IMR-90 (cell line): ENCODE measurements around the gene TMPRSS11B. TPM values are rescaled to one million over a fixed set of nuclear protein-coding genes. Genes with fewer than 3 reads are reported as not detected.
"Not testable (repeated sequence)": the region's sequence is repeated elsewhere in the genome, so short reads cannot be mapped to it uniquely, and the experiment has no call there.

Experiments
- ATAC-seq: fragments of 200-7000 bp; cut with Tn5 transposase; 2 replicates; pipeline ENCODE4 v1.9.1; 2020; ENCODE audit warnings: low read depth, mild to moderate bottlenecking, moderate library complexity
- BruUV-seq: library from RNA; stranded (reverse); fragments of 400-500 nt; replicated peaks from 2 replicates; lab custom pipeline; 2021; lab: Mats Ljungman, UMichigan
- CTCF ChIA-PET: fragments of 300-600 bp; formaldehyde crosslinking; extraction: SDS; loops from one replicate; lab custom pipeline; 2021; ENCODE audit warnings: antibody characterized with exemption; lab: Yijun Ruan, JAX
- POLR2A ChIA-PET: fragments of 300-600 bp; sonication (Branson Sonifier 250); formaldehyde crosslinking; loops from one replicate; lab custom pipeline; 2022; ENCODE audit warnings: antibody characterized with exemption; ENCODE audit not compliant: unreplicated experiment; lab: Charles Lee
- DNase-seq: peaks from one replicate; pipeline ENCODE4 v3.0.0; 2013
- H2AFZ ChIP-seq: replicated peaks from 2 replicates; pipeline ENCODE3; 2013; ENCODE audit warnings: low read length, mild to moderate bottlenecking; ENCODE audit not compliant: poor library complexity
- H2AK5ac ChIP-seq: 2 replicates; pipeline ENCODE4 v1.6.1; 2013; ENCODE audit warnings: low read depth, low read length, inconsistent platforms
- H2AK9ac ChIP-seq: replicated peaks from 2 replicates; pipeline ENCODE3; 2013; ENCODE audit warnings: mild to moderate bottlenecking, low read depth, low read length, moderate library complexity; ENCODE audit not compliant: poor library complexity
- H2BK120ac ChIP-seq: 2 replicates; pipeline ENCODE4 v1.6.1; 2013; ENCODE audit warnings: low read depth, low read length, inconsistent platforms
- H2BK15ac ChIP-seq: 3 replicates; pipeline ENCODE4 v1.6.1; 2013; ENCODE audit warnings: low read depth, low read length, inconsistent platforms
- H2BK20ac ChIP-seq: 2 replicates; pipeline ENCODE4 v1.6.1; 2013; ENCODE audit warnings: low read depth, mild to moderate bottlenecking, inconsistent platforms, low read length, moderate library complexity
- H2BK5ac ChIP-seq: 2 replicates; pipeline ENCODE4 v1.6.1; 2013; ENCODE audit warnings: mild to moderate bottlenecking, low read depth, low read length, inconsistent platforms; ENCODE audit not compliant: poor library complexity, severe bottlenecking
- H3K14ac ChIP-seq: replicated peaks from 2 replicates; pipeline ENCODE4 v1.6.1; 2013; ENCODE audit warnings: low read depth, low read length, inconsistent platforms
- H3K18ac ChIP-seq: 2 replicates; pipeline ENCODE4 v1.6.1; 2013; ENCODE audit warnings: low read depth, low read length, control low read depth
- H3K23ac ChIP-seq: 2 replicates; pipeline ENCODE4 v1.6.1; 2013; ENCODE audit warnings: low read depth, low read length, inconsistent platforms
- H3K27ac ChIP-seq: 2 replicates; pipeline ENCODE4 v1.5.1; 2013; ENCODE audit warnings: mild to moderate bottlenecking, control low read depth, low read length; ENCODE audit not compliant: insufficient read depth
- H3K27me3 ChIP-seq: 2 replicates; pipeline ENCODE4 v1.6.1; 2013; ENCODE audit warnings: low read length; ENCODE audit not compliant: control insufficient read depth, insufficient read depth
- H3K36me3 ChIP-seq: 2 replicates; pipeline ENCODE4 v1.6.1; 2013; ENCODE audit warnings: low read length, mixed read lengths; ENCODE audit not compliant: control insufficient read depth, insufficient read depth
- H3K4ac ChIP-seq: 2 replicates; pipeline ENCODE4 v1.6.1; 2013; ENCODE audit warnings: low read depth, low read length, inconsistent platforms
- H3K4me1 ChIP-seq: 2 replicates; pipeline ENCODE4 v1.6.1; 2013; ENCODE audit warnings: low read length, mixed read lengths; ENCODE audit not compliant: control insufficient read depth, insufficient read depth
- H3K4me2 ChIP-seq: 2 replicates; pipeline ENCODE4 v1.6.1; 2013; ENCODE audit warnings: low read depth, mild to moderate bottlenecking, control low read depth, low read length, moderate library complexity
- H3K4me3 ChIP-seq: 2 replicates; pipeline ENCODE4 v1.5.1; 2013; ENCODE audit warnings: low read depth, mild to moderate bottlenecking, control low read depth, low read length, moderate library complexity; ENCODE audit not compliant: insufficient read depth
- H3K56ac ChIP-seq: 2 replicates; pipeline ENCODE4 v1.6.1; 2013; ENCODE audit warnings: low read length, inconsistent platforms; ENCODE audit not compliant: insufficient read depth; ENCODE audit errors: extremely low read depth
- H3K79me1 ChIP-seq, 2 experiments: 2 replicates each; pipeline ENCODE4 v1.6.1; 2013; ENCODE audit warnings: low read length in 2 of 2, inconsistent platforms in 1 of 2, low read depth in 1 of 2
- H3K9ac ChIP-seq: 2 replicates; pipeline ENCODE4 v1.6.1; 2013; ENCODE audit warnings: low read depth, low read length, control low read depth
- H3K9me1 ChIP-seq: 2 replicates; pipeline ENCODE4 v1.6.1; 2013; ENCODE audit warnings: low read length, inconsistent platforms; ENCODE audit not compliant: insufficient read depth
- H3K9me3 ChIP-seq: 2 replicates; pipeline ENCODE4 v1.6.1; 2013; ENCODE audit warnings: low read length; ENCODE audit not compliant: control insufficient read depth, insufficient read depth
- H4K20me1 ChIP-seq: 2 replicates; pipeline ENCODE4 v1.6.1; 2013; ENCODE audit warnings: low read length, inconsistent platforms; ENCODE audit not compliant: insufficient read depth
- H4K5ac ChIP-seq: 2 replicates; pipeline ENCODE4 v1.6.1; 2013; ENCODE audit warnings: mild to moderate bottlenecking, low read depth, low read length, control low read depth
- H4K8ac ChIP-seq, 2 experiments: 2 replicates each; pipeline ENCODE4 v1.6.1; 2013; ENCODE audit warnings: low read depth in 2 of 2, low read length in 2 of 2, control low read depth in 1 of 2, inconsistent platforms in 1 of 2
- H4K91ac ChIP-seq: 2 replicates; pipeline ENCODE4 v1.6.1; 2013; ENCODE audit warnings: low read depth, low read length, inconsistent platforms; ENCODE audit not compliant: insufficient read depth
- WGBS, 2 experiments: methylation state at CpG; one replicate each; pipeline versions ENCODE4 v1.1.5 to v1.1.7; 2013; ENCODE audit warnings: missing lambda C conversion rate in 2 of 2; ENCODE audit not compliant: insufficient read length in 1 of 2; ENCODE audit errors: extremely low coverage in 2 of 2; 5-methylcytosine and 5-hydroxymethylcytosine counted together
- dilution Hi-C: fragments of 300-500 bp; cut with HindIII; formaldehyde crosslinking; loops from one replicate; pipeline ENCODE4 v1.14.3; 2018; ENCODE audit warnings: low sequenced_read_pairs; ENCODE audit not compliant: unreplicated experiment
- in situ Hi-C: fragments of 300-500 bp; cut with MboI; formaldehyde crosslinking; loops from 3 replicates; pipeline ENCODE4 v1.14.3; 2019; ENCODE audit warnings: low sequenced_read_pairs, inconsistent platforms, mixed read lengths
- intact Hi-C: fragments of 100-400 bp; cut with micrococcal nuclease; formaldehyde crosslinking; loops from 2 replicates; pipeline ENCODE4 v1.10.0; 2022
- polyA plus RNA-seq, 3 experiments: library from polyadenylated mRNA; depleted of rRNA; stranded (reverse); fragments of >200 nt; gene quantifications; 2 replicates each; pipeline ENCODE4 v1.2.3, GENCODE V29; 2012; ENCODE audit warnings: low replicate concordance in 1 of 3
- total RNA-seq: library from RNA; depleted of rRNA; stranded (reverse); fragments of >200 nt; gene quantifications from 2 replicates; pipeline ENCODE4 v1.2.3, GENCODE V29; 2012

The TMPRSS11B gene
- total and polyA plus RNA-seq, 2 of the 4 experiments (the other 2 are of a cell fraction), result not detected

- H3K4ac ChIP-seq, H3K79me1 ChIP-seq, H2BK5ac ChIP-seq, CTCF ChIA-PET, dilution Hi-C loops, H2BK120ac ChIP-seq, H3K56ac ChIP-seq, intact Hi-C loops, H4K8ac ChIP-seq, H2AK5ac ChIP-seq, H2AK9ac ChIP-seq, H3K27me3 ChIP-seq, H2AFZ ChIP-seq, POLR2A ChIA-PET, ATAC-seq, H2BK20ac ChIP-seq, H4K5ac ChIP-seq, H3K4me2 ChIP-seq, H2BK15ac ChIP-seq, H3K9me3 ChIP-seq, DNase-seq, H3K9me1 ChIP-seq, H3K18ac ChIP-seq, H3K27ac ChIP-seq, H3K36me3 ChIP-seq, H4K91ac ChIP-seq, H3K23ac ChIP-seq, H4K20me1 ChIP-seq, BruUV-seq, H3K4me3 ChIP-seq, H3K9ac ChIP-seq, H3K14ac ChIP-seq, H3K4me1 ChIP-seq: not testable (repeated sequence)
- no CpG with 5 or more reads among the region's 10 CpGs for WGBS, 2 experiments
- in situ Hi-C loops, result loop anchor here (25.0 kb wide), 1 partner anchor 1330 kb away; no protein-coding TSS in a partner anchor
Measured at GRCh38 chr4:68281796-68282740, 36.6 kb upstream of the TMPRSS11B start.
